NCI-H2227 (cell line): Measurements from ENCODE around the gene PAK6.

Experiments
- DNase-seq: peaks from one replicate; lab custom pipeline; 2025; ENCODE audit not compliant: unreplicated experiment; lab: John Stamatoyannopoulos, UW

The PAK6 gene

GRCh38 chr15:40290545-40290917, 51.7 kb downstream of the PAK6 start:
- no peak for DNase-seq

DNA sequence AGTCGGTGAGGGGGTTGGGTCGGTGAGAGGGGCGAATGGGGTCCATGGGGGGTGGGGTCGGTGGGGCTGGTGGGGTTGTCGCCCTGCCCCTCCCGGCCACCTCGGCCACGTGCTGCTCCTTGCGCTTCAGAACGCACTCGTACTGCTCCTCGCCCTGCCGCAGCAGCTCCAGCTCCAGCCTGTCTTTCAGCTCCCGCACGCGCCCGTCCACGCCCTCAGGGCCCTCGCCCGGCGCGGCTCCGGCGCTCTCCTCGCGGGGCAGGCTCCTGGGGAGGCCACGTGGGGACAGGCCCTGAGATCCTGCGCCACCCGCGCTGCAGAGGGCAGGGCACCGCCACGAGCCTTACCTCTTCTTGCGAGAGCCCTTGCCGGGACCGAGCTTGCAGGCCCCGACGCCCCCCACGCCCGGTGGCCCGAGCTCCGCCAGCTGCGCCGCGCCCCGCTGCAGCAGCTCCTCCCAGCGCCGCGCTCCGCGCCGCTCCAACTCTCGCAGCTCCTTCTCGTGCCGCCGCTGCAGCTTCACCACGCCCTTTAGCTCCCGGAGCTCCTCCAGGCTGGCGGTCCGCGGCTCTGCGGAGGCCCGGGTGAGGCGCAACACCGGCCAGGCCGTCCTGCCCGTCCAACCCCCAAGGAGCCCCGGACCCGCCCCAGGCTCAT, 52.2 kb downstream of the PAK6 start:
- DNase-seq = peak; percentile 77

GRCh38 chr15:40292246-40292645, 53.4 kb downstream of the PAK6 start:
- DNase-seq = no peak

GRCh38 chr15:40293006-40293405, 54.1 kb downstream of the PAK6 start:
- DNase-seq = no peak

- DNase-seq = peak; percentile 69
Measured at GRCh38 chr15:40293905-40294895, 55.3 kb downstream of the PAK6 start.

GRCh38 chr15:40295297-40295696, 56.4 kb downstream of the PAK6 start:
- DNase-seq = no peak

DNA sequence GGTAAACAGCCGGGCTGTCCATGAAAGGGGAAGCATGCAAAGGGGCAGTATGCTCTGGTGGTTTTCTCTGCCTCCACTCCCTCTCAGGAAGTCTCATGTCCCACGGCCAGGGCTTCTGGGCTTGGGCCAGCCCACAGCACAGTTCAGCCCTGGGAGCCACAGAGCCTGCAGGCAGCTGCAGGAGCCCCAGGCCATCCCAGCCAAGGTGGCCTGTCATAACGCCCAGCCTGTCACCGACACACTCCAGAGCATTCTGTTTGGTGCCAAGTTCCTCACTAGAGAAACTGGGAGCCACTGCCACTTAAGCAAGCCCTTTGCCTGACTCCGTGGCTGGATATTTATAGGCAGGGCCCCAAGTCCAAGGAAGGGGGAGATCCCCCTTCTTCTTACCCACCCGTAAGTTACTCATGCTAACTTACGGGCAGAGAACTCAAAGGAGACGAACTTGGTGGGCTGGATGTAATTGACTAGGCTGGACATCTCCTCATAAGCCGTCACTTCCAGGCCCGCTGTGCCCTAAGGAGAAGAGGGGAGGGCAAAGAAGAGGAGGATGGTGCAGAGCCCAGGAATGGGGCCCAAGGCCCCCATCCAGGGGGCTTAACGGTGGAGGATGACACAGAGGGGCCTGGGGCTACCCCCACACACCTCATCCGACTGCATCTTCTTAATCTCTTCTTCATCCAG, 57.2 kb downstream of the PAK6 start:
- no peak for DNase-seq

- no peak for DNase-seq
Measured at GRCh38 chr15:40296561-40297230, 57.8 kb downstream of the PAK6 start.

DNA sequence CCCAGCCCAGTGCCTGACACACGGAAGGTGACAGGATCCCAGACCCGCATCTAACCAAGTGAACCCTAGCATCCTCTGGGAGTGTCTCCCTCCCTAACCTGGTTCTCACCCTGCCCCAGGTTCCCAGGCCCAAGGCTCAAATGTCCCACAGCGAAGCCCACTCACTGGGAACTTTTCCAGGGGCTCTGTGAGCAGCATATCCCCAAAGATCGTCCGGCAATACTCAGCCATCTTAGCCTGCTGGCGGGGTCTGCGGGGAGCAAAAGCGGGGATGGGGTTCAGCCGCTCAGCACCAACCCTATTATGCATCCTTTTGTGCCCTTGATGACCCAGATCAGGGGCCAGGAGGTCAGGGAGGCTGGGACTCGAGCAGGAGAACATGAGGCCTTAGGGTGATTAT, 58.5 kb downstream of the PAK6 start:
- DNase-seq = no peak

DNA sequence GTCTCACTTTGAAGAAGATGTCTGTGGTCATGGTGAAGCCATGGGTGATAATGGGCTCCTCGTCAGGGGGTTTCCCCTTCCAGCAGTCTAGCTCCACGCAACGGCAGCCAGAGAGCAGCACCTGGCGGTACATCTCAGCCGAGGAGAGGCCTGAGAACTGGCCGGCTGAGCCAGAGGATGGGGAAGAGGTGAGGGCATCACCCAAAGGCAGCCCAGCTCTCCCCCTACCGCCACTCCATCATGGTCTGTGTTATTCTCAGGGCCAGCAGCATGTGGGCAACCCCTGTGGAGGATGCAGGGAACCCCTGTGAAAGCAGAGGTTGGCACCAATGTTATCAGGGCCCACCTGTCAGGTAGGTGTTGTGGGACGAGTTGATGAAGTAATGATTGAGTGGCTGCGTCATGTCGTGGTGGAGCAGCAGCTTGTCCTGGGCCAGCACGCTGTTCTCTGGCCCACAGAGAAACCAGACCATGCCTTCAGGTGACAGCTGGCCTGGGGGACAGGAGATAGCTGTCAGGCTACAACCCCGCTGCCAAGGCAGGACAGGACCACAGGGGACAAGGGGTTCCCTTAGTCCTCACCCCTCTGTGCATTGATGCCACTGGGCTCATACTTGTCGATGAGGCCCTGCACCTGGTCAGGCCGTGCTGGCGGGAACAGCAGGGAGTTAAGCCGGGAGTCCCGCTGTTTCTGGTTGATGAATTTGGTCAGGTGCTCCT, 59.5 kb downstream of the PAK6 start:
- no peak for DNase-seq

DNA sequence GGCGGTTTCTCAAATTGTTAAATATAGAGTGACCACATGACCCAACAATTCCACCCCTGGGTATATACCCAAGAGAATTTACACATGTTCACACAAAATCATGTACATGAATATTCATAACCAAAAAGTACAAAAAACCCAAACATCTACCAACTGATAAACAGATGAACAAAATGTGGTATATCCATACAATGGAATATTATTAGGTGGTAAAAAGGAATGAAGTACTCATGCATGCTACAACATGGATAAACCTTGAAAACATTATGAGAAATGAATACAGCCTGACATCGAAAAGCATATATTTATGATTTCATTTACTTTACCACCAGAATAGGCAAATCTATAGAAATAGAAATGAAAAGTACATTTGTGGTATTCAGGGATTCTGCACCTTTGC, 61.5 kb downstream of the PAK6 start:
- DNase-seq = no peak

DNA sequence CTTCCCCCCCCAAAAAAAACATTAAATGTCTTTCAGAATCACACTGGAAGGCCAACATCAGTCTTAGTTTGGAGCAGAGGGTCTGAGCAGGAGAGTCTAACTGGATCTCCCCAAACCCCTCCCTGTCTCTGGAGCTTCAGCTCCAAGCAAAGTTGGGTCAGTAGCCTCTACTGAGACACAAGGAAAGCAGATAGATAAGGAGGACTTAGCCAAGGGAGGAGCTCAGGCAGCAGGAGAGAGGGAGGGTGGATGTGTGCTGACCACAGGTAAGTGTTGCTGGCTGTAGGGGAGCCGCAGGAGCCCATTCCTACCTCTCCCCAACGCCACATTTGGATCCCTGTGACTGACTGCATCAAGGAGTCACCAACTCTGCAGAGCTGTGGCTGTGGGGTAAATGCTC, 61.9 kb downstream of the PAK6 start:
- no peak for DNase-seq

GRCh38 chr15:40301467-40302179, 62.8 kb downstream of the PAK6 start:
- no peak for DNase-seq

GRCh38 chr15:40302288-40302886, 63.5 kb downstream of the PAK6 start:
- no peak for DNase-seq

- DNase-seq = no peak
Measured at GRCh38 chr15:40302981-40303380, 64.1 kb downstream of the PAK6 start.

DNA sequence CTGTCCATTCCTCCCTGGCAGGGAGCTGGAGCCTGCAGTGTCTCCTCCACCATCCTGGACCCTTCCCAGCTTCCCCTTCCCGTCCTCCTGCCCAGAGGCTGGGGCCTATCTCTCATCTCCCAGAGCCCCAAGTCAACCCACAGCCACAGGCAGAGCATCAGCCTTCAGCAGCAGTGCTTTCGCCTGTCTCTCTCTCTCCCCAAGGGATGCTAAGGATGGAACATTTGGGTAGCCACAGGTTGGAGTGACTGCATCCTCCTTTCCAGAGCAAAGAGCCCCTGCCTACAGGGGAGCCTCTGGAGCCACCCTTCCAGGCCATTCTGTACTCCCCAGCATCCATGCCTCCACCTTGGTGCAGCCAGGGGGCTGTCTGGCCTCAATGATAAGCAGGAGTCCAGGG, 64.7 kb downstream of the PAK6 start:
- no peak for DNase-seq

DNA sequence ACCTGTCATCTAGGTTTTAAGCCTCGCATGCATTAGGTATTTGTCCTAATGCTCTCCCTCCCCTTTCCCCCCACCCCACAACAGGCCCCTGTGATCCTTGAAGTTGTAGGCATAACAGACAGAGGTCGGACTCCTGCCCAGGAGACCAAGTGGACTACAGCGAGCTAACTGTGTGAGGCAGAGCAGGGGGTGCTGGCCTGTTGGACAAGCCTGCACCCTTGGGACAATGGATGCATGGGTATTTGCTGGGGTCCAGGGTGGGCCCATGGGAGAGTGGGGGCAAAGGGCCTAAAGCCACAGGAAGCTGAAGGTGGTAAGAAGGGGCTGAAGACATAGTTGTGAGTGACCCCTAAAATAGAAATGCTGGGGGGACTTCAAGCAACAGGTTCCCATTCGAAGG, 66.4 kb downstream of the PAK6 start:
- no peak for DNase-seq

GRCh38 chr15:40306371-40306770, 67.5 kb downstream of the PAK6 start:
- DNase-seq = no peak

DNA sequence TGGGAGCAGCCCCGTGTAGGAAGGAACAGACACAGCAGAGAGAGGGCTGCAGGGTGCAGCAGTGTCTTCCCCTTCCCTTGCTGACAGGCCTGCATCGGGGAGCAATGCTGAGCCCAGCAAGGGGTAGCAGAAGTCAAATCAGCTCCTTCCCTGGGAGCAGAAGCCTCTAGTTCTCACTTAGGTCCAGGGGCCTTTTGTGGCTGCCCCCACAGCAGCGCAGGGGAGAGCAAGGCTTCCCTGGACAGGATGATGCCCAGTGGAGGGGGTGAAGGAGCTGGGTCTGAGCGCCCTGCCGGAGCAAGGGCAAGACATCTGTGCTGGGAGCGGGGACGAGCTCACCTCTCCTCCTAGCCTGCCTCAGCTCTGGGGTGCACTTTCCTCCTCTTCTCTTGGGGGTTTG, 68.0 kb downstream of the PAK6 start:
- DNase-seq = no peak
